Fibroblast of the conjunctiva (primary cell): Measurements from ENCODE around the gene HMHB1.

Experiments
- DNase-seq: peaks from one replicate; pipeline ENCODE4 v3.0.0-alpha.2; 2010; ENCODE audit warnings: low read depth

The HMHB1 gene

DNA sequence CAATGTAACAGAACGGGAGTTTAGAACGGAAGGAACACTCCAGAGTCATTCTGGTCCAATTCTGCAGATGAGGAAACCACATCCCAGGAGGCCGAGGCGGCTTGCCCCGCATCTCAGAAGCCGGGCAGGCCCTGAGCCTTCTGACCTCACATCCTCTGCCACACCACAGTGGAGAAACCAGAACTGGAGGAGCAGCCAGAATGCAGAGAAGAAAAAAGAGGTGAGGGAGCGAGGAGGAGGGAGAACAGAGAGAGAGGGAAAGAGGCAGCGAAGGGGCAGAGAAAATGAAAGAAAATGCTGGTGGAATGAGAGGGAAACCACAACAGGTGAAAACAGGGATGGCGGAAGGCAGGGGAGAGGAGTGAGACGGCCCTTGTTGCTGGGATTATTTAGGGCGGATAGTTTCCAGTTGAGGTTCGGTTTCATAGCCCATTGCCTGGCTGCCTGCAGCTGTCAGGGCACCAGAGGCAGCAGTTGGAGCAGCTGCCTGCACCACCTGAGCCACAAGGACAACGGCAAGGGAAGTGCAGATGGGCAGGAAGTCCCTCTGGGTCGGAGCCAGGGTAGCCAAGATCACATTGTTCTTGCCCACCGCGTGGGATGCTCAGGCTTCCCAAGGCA is at the start of gene HMHB1:
TSS of gene HMHB1 (plus strand) at position 77 of the 621 bp plus-strand sequence.
- no peak for DNase-seq

- DNase-seq: no peak
Observed at GRCh38 chr5:143762636-143763220, 49.2 kb upstream of the HMHB1 start.

GRCh38 chr5:143767162-143767561 is 44.8 kb upstream of the HMHB1 start:
- DNase-seq: no peak

GRCh38 chr5:143769026-143769786 is 42.8 kb upstream of the HMHB1 start:
- no peak for DNase-seq

DNA sequence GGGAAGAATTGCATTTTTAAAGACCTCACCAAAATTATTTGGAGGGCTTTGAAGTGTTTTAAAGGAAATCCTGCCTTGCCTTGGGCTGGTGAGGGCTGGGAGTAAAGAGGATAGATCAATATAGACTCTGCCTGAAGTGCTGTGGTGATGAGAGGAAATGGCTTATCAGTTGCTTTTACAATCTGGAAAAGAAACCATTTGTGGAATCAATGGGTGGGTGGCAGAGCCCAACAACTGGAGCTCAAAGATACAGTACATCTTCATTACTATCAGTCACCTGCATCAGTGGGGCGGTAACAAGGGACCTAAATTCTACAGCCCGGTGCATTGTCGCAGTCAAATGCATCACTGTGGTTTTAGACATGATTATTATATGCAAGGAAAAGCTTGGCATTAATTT is 41.5 kb upstream of the HMHB1 start:
- DNase-seq: no peak

DNA sequence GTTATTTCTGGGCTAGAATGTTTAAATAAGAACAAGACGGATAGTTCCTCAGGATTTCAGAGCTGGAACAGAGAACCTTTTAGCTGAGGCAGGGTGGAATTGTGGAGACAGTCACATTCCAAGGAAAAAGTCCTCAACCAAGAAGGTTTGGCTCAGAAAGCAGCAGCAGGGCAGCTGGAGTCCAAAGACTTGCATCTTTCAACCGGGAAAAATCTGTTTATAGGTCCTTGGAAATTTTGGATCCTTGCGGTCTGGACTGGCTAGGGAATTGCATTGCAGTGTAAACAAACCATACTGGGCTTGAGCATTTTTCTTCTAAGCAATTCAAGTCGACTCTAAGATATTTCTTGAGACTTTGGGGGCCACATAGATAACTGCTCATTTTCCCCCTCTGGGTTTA is 40.8 kb upstream of the HMHB1 start:
- no peak for DNase-seq

DNA sequence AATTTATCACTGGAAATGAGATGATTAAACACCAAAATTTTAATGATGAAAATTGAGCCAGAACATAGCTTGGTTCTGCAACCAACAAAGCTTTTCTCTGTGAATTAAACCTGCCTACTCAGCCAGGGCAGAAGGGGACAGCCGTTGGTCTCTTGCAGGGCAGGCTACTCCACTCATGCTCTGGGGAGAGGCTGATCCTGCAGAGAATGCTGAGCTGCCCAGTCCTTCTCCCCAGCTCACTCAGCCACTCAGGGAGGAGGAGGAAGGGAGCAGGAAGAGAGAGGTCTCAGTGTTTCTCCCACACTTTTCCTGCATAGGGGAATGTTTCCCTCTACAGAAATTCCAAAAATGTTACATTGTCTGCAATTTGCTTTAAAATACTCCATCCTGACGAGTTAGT is 40.4 kb upstream of the HMHB1 start:
- no peak for DNase-seq

DNA sequence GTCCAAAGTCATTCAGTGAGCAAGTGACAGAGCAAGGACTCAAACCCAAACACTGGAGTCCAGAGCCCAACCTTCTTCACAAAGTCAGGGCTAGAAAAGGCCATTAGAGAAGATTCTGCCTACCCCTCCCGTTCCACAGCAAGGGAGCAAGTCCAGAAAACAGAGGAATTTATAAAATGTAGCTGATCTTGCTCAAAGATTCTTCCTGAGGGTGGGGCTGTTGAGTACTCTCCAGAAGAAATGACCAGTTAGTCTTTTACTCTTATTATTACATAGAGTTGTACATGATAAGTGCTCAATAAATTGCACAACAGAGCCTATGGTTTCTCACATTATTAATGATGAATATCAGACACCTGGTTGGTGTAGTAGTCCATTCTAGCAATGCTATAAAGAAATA is 39.3 kb upstream of the HMHB1 start:
- no peak for DNase-seq

DNA sequence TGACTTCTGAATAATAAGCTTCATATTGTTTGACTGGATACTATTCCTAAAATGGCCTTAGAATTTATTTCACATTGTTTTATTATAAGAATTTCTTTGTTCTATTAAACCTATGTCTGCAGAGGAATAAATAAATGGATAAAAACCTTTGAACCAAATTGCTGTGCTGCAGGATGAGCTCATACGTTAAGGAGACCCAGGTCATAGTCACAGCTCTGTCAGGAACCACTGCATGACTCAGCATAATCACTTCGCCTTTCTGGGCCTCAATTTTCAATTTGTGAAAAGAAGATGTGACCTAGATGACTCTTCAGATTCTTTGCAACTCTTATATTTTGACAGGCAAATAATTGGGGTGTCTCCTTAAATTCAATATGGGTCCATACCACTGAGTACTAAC is 36.7 kb upstream of the HMHB1 start:
- DNase-seq: no peak

- DNase-seq: no peak
Observed at GRCh38 chr5:143776951-143777350, 35.0 kb upstream of the HMHB1 start.

- DNase-seq: no peak
Observed at GRCh38 chr5:143779506-143779905, 32.5 kb upstream of the HMHB1 start.

- no peak for DNase-seq
Observed at GRCh38 chr5:143781993-143782520, 29.9 kb upstream of the HMHB1 start.

- no peak for DNase-seq
Observed at GRCh38 chr5:143782588-143783386, 29.2 kb upstream of the HMHB1 start.

- no peak for DNase-seq
Observed at GRCh38 chr5:143788401-143788800, 23.6 kb upstream of the HMHB1 start.

GRCh38 chr5:143790457-143791112 is 21.4 kb upstream of the HMHB1 start:
- DNase-seq: no peak

DNA sequence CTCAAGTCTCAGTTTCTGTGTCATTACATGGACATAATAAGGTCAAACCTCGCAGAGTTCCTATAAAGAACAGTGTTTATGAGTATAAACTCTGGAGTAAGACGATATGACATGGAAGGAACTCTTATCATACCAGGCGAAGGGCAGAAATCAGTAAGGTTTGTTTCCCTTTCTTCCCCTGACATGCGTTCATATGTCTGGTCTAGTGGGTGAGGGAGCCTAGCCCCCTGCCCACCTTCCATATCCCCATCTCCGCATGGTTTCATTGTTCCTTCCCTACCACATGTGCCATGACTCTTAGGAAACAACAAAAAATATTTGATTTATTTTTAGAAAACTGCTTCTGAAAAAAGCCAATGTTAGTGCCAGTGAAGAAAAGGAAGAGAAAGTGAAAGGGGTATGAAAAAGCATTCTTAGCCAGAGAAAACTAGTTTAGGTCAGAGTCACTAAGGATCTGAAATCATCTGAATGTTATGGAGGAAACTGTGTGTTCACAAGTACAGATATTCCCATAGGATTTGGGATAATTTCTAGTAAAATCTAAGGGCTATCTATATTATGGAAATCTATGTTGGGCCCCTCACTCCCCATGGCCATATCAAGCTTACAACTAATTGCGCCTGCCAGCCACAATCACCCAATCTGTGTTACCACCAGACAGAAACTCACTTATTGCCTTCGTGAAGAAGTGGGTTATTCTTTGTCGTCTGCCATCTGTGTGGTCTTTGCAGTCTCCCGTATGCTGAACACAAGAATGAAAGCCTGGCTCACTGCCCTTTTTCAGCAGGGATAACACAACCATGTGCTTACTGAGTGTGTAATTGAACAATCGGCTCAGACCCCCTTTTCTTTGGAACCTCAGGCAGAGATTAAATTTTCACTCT is 19.9 kb upstream of the HMHB1 start:
- no peak for DNase-seq

- no peak for DNase-seq
Observed at GRCh38 chr5:143793249-143793648, 18.7 kb upstream of the HMHB1 start.

DNA sequence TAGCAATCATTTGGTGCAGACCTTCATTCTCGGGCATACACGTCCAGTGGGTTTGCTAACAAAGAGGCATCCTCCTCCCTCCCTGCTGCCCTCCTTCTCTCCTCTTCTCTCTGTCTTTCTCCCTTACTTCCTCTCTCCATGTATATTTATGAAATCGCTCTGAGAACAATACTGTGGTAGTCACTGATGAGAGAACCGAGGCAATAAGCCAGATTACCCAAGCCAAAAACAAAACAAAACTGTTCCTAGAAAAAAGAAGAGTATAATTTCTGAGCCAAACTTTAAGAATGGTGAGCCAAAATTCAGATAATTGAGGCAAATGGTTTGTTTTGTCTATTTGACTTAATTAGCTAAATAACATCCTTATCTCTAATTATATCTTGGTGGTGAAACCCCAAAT is 15.8 kb upstream of the HMHB1 start:
- DNase-seq: no peak

GRCh38 chr5:143796753-143797152 is 15.2 kb upstream of the HMHB1 start:
- DNase-seq: no peak

DNA sequence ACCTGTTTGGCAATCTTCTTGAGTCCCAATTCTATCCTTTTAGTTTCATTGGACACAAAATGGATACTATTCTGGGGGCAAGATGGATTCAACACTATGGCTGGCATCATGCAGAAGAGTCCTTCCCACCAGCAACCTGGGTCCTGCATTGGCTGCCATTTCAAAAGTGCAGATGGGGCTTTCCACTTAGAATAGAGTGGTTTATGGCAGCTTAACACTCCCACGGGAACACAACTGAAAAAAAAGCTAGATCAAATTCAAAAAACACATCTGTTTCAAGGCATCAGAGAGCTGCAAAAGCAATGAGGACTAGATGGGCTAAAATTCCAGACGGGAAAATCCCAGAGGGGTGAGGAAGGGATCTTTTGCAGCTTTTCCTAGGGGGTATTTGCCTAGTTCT is 11.2 kb upstream of the HMHB1 start:
- DNase-seq: no peak
